Measurements from ENCODE around the gene MKNK2.

MKNK2 gene

DNA sequence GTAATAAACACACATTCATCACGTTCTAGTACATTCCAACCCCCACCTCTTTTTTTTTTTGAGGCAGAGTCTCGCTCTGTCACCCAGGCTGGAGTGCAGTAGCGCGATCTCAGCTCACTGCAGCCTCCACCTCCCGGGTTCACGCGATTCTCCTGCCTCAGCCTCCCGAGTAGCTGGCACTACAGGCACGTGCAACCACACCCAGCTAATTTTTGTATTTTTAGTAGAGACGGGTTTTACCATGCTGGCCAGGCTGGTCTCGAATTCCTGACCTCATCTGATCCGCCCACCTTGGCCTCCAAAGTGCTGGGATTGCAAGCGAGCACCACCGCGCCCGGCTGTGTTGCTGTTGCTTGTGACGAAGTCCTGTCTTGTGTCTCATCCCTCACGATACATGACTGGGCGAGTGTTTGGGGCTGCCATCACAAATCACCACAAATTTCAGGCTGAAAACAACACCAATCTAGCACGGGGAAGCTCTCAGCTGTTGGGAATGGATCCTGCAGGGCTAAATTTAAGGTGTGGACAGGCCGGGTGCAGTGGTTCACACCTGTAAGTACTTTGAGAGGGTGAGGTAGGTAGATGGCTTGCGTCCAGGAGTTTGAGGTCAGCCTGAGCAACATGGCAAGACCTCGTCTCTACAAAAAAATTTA is 29.4 kb upstream of the MKNK2 start:
- DNase-seq (ENCODE audit: low read depth in 2 of 2): no peak

DNA sequence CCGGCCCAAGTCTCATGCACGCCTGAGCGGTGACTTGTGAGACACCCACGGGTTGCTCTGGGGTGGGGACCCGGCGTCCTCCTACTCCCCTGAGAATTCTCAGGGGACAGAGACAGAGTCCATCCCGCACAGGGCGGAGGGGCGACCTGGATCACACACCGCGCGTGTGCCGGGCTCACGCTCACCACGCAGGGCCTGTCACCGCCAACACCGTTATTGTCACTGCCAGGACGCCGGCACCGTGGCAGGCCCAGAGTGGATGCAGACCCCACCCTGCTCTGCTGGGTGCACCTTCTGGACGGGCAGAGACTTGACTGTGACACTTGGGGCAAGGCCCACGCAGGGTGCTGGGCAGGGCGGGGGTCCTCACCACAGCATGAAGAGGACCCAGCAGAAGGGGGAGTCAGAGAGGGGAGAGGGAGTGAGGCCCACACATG is 28.8 kb upstream of the MKNK2 start:
- DNase-seq (ENCODE audit: low read depth in 2 of 2): no peak

DNA sequence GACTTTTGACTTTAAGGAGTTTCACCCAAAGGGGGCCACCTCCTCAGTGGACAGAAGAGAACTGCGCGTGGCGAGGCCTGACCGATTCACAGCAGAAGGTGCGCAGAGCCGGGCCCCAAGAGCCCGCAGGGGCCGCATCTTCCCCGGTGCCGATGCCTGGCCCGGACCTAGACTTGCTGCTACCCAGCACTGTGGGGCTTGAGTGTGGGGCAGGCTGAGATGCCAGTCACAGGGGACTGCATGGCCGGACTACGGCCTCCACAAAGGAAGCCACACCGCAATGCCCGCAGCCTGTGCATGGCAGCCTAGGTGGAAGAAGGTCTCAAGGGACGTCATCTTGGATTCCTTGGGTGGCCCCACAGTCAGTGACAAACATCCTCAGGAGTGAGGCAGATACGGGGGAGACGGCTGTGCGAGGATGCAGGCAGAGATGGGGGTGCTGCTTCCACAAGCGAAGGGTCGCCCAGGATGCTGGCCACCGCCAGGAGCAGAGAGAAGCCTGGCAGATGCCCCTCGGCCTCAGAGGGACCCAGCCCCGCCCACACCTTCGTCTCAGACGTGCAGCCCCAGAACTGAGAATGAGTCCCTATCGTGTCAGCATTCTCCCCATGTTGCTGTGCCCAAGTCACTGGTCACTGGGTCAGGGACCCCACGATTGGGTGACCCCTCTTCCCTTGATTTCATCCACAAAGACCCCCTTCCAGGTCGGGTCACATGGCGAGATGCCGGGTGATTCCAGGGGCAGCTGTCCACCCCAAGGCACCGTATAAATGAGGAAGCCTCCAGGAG is 28.2 kb upstream of the MKNK2 start:
- DNase-seq (ENCODE audit: low read depth in 2 of 2): no peak

DNA sequence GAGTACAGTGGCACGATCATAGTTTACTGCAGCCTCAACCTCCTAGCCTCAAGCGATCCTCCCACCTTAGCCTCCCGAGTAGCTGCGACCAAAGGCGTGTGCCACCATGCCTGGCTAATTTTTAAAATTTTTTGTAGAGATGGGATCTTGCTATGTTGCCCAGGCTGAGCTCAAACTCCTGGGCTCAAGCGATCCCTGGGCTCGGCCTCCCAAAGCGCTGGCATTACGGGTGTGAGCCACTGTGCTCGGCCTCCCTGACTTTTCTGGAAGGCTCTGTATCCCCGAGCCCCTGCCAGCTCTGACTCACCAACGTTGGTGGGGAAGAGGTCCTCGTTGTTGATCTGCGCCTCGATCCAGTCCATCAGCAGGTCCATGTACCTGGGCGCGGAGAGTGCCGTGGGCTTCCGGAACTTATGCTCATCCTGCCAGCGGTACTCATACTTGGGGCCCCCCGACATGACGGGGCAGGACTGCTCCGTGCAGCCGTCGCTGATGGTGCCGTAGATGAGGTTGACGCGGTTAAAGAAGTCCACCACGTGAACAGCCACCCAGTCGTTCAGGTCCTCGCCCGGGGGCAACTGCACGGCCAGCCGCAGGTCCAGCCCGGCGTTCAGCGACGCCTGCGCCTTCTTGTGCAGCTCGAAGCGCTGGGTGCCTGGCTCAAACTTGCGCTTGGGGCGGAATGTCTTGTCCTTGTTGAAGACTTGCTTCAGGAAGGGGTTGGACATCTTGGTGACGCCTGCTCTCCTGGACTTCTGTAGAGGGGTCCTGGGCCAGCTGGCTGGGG is 27.0 kb upstream of the MKNK2 start:
- no peak for DNase-seq (ENCODE audit: low read depth in 2 of 2)

DNA sequence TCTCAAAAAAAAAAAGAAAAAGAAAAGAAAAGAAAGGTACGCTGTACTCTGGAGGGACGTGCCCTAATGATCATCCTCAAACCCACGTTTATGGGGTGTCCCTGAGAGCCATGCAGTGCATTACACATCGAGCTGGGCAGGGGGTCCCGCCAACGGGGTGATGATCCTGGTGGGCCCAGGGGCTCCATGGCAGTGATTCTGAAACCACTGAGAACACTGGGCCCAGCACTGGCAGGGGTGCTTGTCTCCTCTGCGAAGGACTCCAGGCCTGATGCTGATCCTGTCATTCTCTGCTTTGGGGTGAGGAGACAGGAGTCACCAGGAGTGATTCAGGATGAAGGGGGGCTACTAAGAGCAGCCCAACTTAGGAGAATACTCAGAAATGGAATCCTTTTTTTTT is 26.4 kb upstream of the MKNK2 start:
- DNase-seq (ENCODE audit: low read depth in 2 of 2): no peak

DNA sequence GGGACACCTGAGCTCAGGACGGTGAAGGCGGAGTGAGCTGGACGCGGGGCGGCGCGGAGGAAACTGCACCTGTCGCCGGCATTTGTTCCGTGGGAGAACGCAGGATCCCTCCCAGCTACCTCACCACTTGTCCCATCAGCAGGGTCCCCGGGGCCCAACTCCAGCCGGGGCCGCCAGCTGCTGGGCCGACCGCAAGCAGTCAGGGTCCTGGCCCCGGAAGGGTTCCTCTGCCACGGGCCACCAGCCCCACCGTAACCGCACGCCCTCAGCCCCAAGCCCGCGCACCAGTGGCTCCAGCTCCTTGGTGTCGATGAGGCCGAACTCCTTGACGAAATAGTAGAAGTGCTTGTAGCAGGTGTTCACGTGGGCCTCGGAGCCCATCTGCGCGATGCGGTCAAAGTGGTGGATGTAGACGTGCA is 25.5 kb upstream of the MKNK2 start:
- no peak for DNase-seq (ENCODE audit: low read depth in 2 of 2)

DNA sequence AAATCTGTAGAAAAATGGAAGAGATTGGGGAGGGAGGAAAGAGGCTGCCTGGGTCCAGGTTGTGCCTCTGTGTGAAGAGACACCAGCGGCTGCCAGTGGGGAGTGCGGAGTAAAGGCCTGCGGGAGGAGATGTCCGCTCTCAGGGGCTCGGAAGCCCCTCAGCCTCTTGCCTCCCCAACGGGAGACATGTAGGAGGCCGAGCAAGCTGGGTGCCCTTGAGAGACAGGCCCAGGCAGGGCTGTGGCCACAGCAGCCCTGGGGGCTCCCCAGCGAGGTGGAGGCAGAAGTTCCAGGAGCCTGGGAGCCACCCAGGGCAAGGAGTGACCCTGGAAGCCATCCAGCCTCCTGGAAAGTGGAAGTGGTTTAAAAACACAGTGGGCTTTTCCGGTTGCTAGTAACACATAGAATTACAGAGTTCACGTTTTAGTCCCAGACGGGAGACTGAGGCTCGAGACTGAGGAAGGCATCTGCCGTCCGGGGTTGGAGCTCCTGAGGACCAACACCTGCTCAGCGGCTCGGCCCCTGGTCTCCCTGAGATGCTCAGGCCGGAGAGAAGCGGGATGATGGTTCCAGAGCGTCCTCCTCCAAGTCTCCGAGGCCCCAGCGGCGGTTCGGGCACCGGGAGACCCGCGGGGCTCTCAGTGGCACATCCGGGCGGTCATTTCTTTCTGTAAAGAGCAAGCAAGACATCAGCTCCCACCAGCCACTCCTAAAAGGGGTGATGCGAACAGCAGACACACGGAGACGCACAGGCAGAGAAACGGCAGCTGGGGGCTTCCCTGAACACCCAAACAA is 21.9 kb upstream of the MKNK2 start:
- no peak for DNase-seq (ENCODE audit: low read depth in 2 of 2)

DNA sequence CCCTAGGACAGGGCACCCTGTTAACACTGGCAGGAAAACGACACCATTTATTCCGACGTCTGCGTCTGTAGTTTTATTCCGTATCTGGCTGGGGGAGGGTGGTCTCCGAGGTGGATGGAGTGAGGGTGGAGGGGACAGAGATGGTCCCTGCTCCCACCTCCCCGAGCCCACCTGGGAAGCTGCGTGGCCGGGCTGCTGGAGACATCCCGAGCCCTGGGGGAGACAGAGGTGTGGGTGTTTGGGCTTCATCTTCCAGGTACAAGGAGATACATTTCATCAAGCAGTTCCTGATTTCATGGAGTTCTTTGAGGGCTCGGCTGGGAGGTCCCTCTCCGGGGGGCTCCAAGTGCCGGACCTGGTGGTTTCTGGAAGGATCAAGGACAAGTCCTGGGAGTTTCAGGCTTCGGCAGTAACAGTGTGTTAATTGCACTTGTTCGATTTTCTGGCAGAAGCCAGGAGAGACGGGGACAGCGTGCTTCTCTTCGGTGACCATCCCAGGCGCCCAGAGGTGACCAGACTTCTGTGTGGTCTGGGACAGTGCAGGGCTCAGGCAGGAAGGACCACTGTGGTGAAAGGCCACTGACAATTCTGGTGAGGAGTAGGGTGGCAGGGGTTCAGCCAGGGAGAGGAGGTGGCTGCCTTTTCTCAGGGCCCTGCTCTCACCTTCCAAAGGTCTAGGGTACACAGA is 20.1 kb upstream of the MKNK2 start:
- DNase-seq (ENCODE audit: low read depth in 2 of 2): no peak

DNA sequence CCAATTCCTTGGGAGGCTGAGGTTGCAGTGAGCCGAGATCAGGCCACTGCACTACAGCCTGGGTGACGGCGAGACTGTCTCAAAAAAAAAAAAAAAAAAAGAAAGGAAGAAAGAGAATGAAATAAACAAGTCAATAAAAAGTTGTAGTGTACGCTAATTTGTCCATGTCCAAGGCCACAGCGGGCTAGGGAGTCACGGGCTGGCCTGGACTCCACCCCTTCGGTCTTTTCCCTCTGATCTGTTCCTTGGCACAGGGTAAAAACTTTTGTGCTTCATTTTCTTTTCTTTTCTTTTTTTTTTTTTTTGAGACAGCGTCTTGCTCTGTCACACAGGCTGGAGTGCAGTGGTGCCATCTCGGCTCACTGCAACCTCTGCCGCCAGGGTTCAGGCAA is 19.4 kb upstream of the MKNK2 start:
- no peak for DNase-seq (ENCODE audit: low read depth in 2 of 2)

DNA sequence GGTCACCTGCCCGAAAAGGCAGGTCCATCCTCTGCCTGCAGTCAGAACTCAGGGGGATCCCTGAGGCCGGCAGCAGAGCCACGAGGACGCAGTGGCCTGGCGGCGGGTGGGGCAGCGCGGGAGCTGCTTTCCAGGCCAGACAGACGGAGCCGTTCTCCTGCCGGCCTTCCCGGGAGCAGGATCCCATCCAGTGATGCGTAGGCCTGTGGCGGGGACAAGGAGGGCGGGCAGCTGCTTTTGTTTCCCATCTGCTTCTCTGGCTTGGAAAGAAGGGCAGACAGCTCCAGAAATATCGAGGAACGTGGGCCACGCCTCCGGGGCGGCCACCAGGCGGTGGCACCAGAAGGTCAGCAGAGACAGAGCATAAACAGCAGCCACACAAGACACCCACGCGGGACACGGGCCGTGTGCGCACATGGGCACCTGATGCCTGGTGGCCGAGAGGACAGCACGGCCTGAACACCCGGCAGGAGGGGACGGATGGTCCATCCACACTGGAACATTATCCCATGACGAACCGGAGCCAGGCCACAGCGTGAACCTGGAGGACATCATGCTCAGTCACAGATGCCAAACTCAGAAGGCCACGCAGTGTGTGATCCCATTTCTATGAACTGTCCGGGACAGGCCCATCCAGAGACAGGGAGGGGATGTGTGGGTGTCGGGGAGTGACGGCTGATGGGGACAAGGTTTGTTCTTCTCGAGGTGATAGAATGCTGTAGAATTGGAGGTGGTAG is 13.9 kb upstream of the MKNK2 start:
- DNase-seq (ENCODE audit: low read depth in 2 of 2): no peak

DNA sequence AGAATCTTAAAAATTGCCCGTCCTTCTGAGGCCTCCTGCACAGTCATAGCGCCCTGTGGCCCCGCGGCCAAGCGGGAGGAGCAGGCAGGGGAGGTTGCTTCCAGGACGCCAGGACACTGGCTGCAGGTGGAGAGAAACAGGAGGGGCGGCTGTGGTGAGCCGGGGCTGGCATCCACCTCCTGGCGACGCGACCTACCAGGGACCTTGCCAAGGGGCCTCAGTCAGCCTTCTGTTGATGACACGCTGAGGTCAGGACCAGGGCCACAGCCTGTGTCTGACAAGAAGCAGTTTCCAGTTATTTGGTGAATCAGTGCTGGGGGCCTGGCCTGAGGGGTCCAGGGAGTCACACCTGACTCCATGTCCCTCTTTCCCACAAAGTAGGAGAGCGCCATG is 13.3 kb upstream of the MKNK2 start:
- DNase-seq (ENCODE audit: low read depth in 2 of 2): no peak

DNA sequence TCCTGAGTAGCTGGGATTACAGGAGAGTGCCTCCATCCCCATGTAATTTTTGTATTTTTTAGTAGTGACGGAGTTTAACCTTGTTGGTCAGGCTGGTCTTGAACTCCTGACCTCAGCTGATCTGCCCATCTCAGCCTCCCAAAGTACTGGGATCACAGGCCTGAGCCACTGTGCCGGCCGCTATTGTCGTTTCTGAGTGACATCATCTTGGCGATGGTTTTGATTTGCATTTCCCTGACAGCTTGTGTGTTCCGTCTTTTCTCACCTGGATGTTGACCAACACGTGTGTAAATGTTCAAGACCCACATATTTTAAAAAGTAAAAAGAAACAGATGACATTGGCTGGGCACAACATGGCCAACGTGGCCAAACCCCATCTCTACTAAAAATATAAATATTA is 12.8 kb upstream of the MKNK2 start:
- no peak for DNase-seq (ENCODE audit: low read depth in 2 of 2)

DNA sequence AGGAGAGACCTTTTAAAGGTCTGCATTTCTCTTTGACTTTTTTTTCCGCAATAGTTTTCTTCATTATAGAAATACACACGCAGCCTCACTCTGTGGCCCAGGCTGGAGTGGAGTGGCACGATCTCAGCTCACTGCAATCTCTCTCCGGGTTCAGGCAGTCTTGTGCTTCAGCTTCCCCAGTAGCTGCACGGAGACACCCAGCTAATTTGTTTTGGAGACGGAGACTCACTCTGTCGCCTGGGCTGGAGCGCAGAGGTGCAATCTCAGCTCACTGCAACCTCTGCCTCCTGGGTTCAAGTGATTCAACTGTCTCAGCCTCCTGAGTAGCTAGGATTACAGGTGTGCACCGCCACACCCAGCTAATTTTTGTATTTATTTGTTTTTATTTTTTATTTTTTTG is 11.7 kb upstream of the MKNK2 start:
- DNase-seq (ENCODE audit: low read depth in 2 of 2): no peak

DNA sequence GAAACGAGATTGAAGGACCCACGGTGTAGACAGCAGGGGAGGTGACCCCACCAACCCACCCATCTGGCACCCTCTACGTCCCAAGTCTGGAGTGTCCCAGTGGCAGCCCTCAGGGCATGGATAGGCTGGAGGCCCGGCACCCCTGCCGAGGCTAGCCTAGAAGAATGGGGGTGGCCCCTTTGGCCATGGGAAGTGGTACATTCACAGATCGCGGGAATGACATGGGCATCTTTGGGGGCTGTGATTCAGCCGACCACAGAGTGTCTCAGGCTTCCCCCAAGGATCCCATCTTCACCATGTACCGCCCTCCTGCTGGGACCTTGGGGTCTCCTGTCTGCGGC is 11.3 kb upstream of the MKNK2 start:
- no peak for DNase-seq (ENCODE audit: low read depth in 2 of 2)

DNA sequence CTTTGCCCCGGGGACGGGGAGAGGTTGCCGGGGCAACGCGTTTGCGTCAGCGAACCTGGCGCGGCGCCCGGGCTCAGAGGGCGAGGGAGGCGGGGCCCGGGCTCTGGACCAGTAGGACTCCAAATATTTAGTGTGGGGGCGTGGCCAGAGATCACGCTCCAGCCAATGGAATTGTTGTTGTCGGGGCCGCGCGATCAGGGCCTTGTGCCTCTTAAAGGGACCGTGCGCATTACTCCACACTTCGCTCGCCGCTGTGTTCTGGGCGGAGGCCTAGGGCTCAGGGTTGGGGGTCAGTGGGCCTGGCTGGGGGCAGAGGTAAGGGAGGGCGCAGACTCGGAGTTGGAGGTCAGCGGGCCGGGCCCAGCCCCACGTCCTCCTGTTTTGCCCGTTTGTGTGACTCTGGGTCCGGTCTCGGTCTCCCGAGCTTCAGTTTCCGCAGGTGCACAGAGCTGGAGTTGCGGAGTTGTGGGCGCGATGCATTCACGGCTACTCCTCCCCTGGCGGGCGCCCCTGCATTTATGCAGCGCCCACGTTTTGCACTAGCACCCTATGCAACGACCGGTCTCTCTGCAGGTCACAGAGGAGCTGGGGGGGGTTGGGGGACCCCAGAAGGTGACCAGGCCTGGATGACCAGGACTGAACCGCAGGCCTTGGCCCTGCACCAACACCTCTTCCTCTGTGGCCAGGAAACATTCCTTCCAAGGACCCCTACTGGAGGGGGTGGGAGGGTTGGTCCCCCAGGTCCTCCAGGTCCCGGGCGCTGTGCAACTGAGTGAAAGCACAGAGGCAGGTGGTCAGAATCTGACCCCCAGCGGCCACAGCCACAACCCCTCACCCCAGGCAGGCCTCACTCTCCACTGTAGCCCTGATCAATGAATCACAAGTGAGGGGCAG is 10.7 kb upstream of the MKNK2 start:
- DNase-seq (ENCODE audit: low read depth in 2 of 2): peak; percentile 98 to 99

DNA sequence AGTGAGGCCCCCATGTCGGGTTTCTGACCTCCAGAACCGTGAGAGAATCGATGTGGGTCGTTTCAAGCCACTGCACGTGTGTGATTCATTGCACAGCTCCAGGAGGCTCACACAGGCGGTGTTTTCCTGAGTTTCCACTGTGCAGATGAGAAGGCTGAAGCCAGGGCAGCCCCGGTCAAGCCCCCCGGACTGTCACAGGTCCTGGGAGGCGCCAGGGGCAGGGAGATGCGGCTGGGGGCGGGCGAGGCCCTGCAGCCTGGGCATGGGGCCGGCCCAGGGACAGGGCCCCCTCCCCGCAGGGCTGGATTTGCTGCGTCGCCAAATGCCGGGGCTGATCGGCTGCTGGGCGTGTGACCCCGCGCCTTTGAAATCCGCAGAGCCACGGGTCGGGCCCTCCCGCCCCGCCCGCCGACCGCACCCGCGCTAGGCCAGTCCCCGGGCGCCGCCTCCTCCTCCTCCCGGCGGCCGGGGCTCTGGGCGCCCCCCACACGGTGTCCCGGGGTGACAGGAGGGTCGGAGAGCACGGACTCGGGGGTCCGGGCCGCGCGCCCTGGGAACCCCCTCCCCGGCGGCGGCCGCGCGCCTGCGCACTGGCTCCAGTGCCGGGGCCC is 9.9 kb upstream of the MKNK2 start:
- DNase-seq (ENCODE audit: low read depth in 2 of 2): no peak

DNA sequence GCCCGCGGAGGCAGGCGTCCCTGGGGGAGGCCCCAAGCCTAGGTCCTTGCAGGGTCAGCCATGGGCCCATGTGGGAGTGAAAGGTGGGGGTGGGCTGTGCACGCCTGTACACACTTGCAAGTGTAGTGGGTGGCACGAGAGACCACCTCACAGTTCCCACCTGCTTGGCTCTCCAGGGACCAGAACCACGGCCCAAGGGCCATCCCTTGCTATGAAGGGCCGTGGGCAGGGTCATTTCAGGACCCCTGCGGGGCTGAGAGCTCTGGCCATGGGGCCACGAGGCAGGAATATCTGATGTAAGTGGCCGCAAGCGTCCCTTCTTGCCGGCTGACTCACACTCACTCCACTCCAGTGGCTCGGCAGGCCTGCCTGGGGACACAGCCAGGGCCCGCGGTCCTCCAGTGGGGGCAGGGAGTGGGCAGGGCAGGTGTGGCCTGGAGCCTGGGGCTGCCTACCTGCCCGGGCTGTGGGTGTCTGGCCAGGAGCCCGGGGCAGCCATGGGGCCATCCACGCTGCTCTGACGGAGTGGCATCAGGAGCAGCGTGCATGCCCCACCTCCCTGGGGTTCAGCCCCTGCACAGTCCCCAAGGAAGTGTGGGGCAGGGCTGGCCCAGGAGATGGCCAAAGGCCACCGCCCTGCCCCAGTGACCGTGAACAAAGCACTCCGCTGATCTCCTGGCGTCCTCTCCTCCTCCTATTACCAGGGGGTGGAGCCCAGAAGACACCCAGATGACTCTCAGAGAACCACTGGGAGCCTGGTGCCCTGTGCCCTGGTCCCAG is 8.6 kb upstream of the MKNK2 start:
- DNase-seq (ENCODE audit: low read depth in 2 of 2): no peak

DNA sequence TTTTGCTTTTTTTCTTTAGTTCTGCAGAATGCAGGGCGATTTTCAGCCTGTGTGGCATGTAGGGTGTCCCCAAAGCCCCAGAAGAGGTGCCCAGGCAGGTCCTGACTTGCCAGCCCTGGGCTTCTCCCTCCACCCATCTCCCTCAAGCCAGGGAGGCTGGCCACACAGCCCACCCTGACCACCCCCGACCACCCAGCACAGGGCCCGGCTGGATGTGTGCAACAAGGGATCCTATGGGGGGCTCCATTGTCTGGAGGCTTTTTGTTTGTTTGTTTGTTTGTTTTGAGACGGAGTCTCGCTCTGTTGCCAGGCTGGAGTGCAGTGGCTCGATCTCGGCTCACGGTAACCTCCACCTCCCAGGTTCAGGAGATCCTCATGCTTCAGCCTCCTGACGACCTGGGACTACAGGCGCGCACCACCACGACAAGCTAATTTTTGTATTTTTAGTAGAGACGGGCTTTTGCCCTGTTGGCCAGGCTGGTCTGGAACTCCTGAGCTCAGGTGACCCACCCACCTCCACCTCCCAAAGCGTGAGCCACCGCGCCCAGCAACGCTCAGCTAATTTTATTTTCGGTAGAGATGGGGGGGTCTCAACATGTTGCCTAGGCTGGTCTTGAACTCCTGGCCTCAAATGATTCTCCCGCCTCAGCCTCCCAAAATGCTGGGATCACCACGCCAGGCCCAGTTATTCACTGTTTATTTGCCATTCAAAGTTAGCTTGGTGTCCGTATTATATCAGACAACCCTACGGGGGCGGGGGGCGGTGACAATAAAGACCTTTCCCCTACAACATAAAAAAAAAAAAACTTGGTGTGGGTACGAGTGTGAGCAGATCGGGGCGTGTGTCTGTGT is 7.8 kb upstream of the MKNK2 start:
- DNase-seq (ENCODE audit: low read depth in 2 of 2): no peak
